HG03095 (cell line): ENCODE data around the gene MTUS2.

Experiments used
- ATAC-seq: cut with Tn5 transposase; IDR thresholded peaks from one replicate; pipeline ENCODE4 v1.9.1; 2021; ENCODE audit warnings: moderate library complexity; ENCODE audit not compliant: unreplicated experiment

Gene MTUS2

GRCh38 chr13:29474991-29475390 is 654.9 kb downstream of the MTUS2 start:
- no peak for ATAC-seq

- ATAC-seq = no peak
Observed at GRCh38 chr13:29476046-29476445, 655.9 kb downstream of the MTUS2 start.

GRCh38 chr13:29479716-29480492 is 659.8 kb downstream of the MTUS2 start:
- ATAC-seq = no peak

GRCh38 chr13:29480893-29481525 is 660.9 kb downstream of the MTUS2 start:
- no peak for ATAC-seq

GRCh38 chr13:29481603-29482002 is 661.5 kb downstream of the MTUS2 start:
- no peak for ATAC-seq

- ATAC-seq = no peak
Observed at GRCh38 chr13:29482504-29482903, 662.4 kb downstream of the MTUS2 start.

GRCh38 chr13:29483211-29483610 is 663.1 kb downstream of the MTUS2 start:
- no peak for ATAC-seq

GRCh38 chr13:29483623-29484022 is 663.5 kb downstream of the MTUS2 start:
- no peak for ATAC-seq

GRCh38 chr13:29484236-29484635 is 664.1 kb downstream of the MTUS2 start:
- no peak for ATAC-seq

GRCh38 chr13:29484796-29485195 is 664.7 kb downstream of the MTUS2 start:
- ATAC-seq = no peak

- ATAC-seq = no peak
Observed at GRCh38 chr13:29486551-29486950, 666.4 kb downstream of the MTUS2 start.

GRCh38 chr13:29487466-29488454 is 667.6 kb downstream of the MTUS2 start:
- no peak for ATAC-seq

- no peak for ATAC-seq
Observed at GRCh38 chr13:29489650-29490560, 669.8 kb downstream of the MTUS2 start.

- no peak for ATAC-seq
Observed at GRCh38 chr13:29490561-29490885, 670.4 kb downstream of the MTUS2 start.

- no peak for ATAC-seq
Observed at GRCh38 chr13:29491248-29491647, 671.1 kb downstream of the MTUS2 start.

- no peak for ATAC-seq
Observed at GRCh38 chr13:29493796-29494195, 673.7 kb downstream of the MTUS2 start.

- no peak for ATAC-seq
Observed at GRCh38 chr13:29494520-29494919, 674.4 kb downstream of the MTUS2 start.

- ATAC-seq = peak; percentile 52
Observed at GRCh38 chr13:29496241-29496712, 676.1 kb downstream of the MTUS2 start.

GRCh38 chr13:29497137-29497654 is 677.1 kb downstream of the MTUS2 start:
- no peak for ATAC-seq

GRCh38 chr13:29498426-29499040 is 678.4 kb downstream of the MTUS2 start:
- no peak for ATAC-seq
